ENCODE measurements around the gene CLDN9. TPM values are rescaled to one million over a fixed set of nuclear protein-coding genes. Genes with fewer than 3 reads are reported as not detected.

Gene CLDN9
- total and polyA plus RNA-seq, 2 donors = 0.04 TPM; not detected in 1

DNA sequence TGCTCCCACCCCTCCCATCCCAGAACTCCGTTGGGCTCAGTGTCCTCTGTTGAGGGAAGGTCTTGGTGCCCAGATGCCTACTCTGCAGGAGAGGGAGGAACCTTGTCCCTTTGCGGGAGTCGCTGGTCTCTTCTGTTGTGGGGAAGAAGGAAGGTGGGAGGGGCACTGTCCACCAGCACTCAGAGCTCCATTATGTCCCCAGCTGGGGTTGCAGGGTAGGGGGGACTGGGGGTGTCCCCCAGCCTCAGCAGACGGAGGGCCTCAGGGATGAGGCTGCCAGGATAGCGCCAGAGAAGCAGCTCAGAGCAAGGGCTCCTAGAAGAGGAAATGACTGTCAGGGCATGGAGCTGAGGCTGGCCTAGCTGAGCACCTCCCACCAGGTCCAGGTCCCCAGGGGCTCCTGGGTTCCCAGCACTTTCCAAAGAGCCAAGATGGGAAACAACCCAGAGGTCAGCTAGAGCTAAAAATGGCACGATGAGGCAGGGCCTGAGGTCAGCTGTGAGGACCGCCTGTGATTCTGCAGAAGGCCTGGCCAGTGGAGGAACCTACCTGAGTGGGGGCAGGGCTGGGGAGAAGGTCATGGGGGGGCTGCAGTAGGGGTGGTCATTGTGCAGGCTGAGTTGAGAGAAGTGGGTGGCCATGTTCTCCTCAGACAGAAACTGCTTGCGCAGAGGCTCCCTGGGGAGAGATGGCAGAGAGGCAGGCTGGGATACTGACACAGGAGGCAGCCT is 10.1 kb downstream of the CLDN9 start:
- peak overlapping the region; percentile 50 for H3K4me3 ChIP-seq (ENCODE audit: low read depth, low read length)
- 25% methylated on average over 8 of the region's 8 CpGs for WGBS
- no peaks in the 10 kb centered on the region for H3K36me3 ChIP-seq (ENCODE audit: insufficient read depth)
- no peak for DNase-seq (ENCODE audit: extremely low spot score)
- H3K27ac ChIP-seq (ENCODE audit: low read depth) = peak overlapping the region; percentile 90
- peaks cover 2% of the 10 kb centered on the region for H3K4me1 ChIP-seq (ENCODE audit: insufficient read depth)

DNA sequence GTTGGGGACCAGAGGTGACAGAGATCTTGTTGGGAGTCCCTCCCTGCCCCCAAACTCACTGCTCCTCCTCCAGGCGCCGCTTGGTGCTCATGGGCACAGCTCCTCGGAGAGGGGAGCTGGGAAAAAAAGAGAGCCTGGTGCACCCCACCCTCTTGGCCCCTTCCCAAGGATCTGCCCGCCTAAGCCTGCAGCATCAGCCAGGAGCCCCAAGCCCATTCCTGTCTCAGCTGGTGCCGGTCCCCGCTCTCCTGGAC is 10.6 kb downstream of the CLDN9 start:
- Histone ChIP-seq H3K4me3 (ENCODE audit: low read depth, low read length) (peak overlapping the region; percentile 50), H3K36me3 (ENCODE audit: insufficient read depth) (no peaks in the 10 kb centered on the region), H3K4me1 (ENCODE audit: insufficient read depth) (peaks cover 2% of the 10 kb centered on the region), H3K27ac (ENCODE audit: low read depth) (peak overlapping the region; percentile 90)
- WGBS = 14% methylated on average over 6 of the region's 6 CpGs
- no peak for DNase-seq (ENCODE audit: extremely low spot score)

GRCh38 chr16:3023669-3024478 is 11.2 kb downstream of the CLDN9 start, which contains the start of the genes HCFC1R1 and THOC6:
Gene HCFC1R1, minus strand, starts transcription at chr16:3023942. Its CDS starts 1 bp downstream, at chr16:3023941.
Gene THOC6, plus strand, starts transcription at chr16:3024035. Its CDS starts 292 bp downstream, at chr16:3024327.
- H3K27ac ChIP-seq (ENCODE audit: low read depth) = peak within 1 kb of the TSS; percentile 90
- peak within 1 kb of the TSS; percentile 50 for H3K4me3 ChIP-seq (ENCODE audit: low read depth, low read length)
- DNase-seq (ENCODE audit: extremely low spot score) = peak; percentile 93
- peaks cover 2% of the 10 kb centered on the region for H3K4me1 ChIP-seq (ENCODE audit: insufficient read depth)
- no peaks in the 10 kb centered on the region for H3K36me3 ChIP-seq (ENCODE audit: insufficient read depth)
- WGBS = under 1% methylated on average over 69 of the region's 69 CpGs

DNA sequence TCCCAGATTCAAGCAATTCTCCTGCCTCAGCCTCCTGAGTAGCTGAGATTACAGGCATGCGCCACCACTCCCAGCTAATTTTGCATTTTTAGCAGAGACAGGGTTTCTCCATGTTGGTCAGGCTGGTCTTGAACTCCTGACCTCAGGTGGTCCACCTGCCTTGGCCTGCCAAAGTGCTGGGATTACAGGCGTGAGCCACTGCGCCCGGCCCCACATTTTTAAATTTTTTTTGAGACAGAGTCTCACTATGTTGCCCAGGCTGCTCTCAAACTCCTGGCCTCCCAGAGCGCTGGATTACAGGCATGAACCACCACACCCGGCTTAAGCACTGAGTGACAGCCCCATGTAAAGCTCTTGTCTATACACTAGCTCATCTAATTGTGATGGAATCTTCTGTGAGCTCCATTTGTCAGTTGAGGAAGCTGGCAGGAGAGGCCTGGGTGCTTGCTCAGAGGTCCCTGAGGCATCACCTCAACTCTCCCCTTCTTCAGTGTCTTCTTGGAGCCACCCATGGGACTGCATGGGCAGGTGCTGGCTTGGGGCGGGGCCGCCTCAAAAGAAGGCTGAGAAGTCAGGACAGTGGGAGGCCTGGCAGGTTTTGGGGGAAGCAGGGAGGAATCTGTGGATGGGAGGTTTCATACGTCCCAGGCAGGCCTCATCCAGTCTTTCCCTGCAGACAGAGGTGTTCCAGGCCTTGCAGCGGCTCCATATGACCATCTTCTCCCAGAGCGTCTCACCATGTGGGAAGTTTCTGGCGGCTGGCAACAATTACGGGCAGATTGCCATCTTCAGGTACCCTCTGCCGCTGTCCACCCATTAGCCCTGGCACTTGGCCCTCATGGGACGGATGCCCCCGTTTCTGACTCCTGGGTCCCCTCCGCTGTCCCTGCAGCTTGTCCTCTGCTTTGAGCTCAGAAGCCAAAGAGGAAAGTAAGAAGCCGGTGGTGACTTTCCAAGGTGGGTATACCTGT is 12.6 kb downstream of the CLDN9 start:
- no peak overlapping the region for H3K27ac ChIP-seq (ENCODE audit: low read depth)
- WGBS = 94% methylated on average over 18 of the region's 18 CpGs
- H3K36me3 ChIP-seq (ENCODE audit: insufficient read depth) = no peaks in the 10 kb centered on the region
- H3K4me1 ChIP-seq (ENCODE audit: insufficient read depth) = peaks cover 2% of the 10 kb centered on the region
- H3K4me3 ChIP-seq (ENCODE audit: low read depth, low read length) = no peak overlapping the region
- DNase-seq (ENCODE audit: extremely low spot score) = no peak

DNA sequence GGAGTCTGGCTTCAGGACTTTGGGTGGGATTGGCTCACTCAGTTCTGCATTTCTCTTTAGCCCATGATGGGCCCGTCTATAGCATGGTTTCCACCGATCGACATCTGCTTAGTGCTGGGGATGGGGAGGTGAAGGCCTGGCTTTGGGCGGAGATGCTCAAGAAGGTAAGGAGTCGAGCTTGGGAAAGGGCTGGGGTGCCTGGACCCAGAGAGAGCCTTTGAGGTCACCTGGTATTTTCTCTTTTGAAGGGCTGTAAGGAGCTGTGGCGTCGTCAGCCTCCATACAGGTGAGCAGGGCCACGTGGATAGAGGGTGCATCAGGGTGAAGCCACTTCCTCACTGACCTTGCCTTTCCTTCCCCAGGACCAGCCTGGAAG is 13.3 kb downstream of the CLDN9 start:
- no peak for DNase-seq (ENCODE audit: extremely low spot score)
- peaks cover 2% of the 10 kb centered on the region for H3K4me1 ChIP-seq (ENCODE audit: insufficient read depth)
- no peaks in the 10 kb centered on the region for H3K36me3 ChIP-seq (ENCODE audit: insufficient read depth)
- H3K27ac ChIP-seq (ENCODE audit: low read depth) = no peak overlapping the region
- 95% methylated on average over 8 of the region's 8 CpGs for WGBS
- no peak overlapping the region for H3K4me3 ChIP-seq (ENCODE audit: low read depth, low read length)

- Histone ChIP-seq H3K36me3 (ENCODE audit: insufficient read depth) (no peaks in the 10 kb centered on the region), H3K4me3 (ENCODE audit: low read depth, low read length) (no peak overlapping the region), H3K4me1 (ENCODE audit: insufficient read depth) (peaks cover 2% of the 10 kb centered on the region), H3K27ac (ENCODE audit: low read depth) (no peak overlapping the region)
- no peak for DNase-seq (ENCODE audit: extremely low spot score)
- 93% methylated on average over 24 of the region's 24 CpGs for WGBS
Observed at GRCh38 chr16:3026609-3027488, 14.1 kb downstream of the CLDN9 start.

GRCh38 chr16:3027489-3027795 is 14.7 kb downstream of the CLDN9 start:
- WGBS = 91% methylated on average over 8 of the region's 8 CpGs
- Histone ChIP-seq H3K27ac (ENCODE audit: low read depth) (no peak overlapping the region), H3K4me1 (ENCODE audit: insufficient read depth) (no peaks in the 10 kb centered on the region), H3K4me3 (ENCODE audit: low read depth, low read length) (no peak overlapping the region), H3K36me3 (ENCODE audit: insufficient read depth) (no peaks in the 10 kb centered on the region)
- DNase-seq (ENCODE audit: extremely low spot score) = no peak

GRCh38 chr16:3027983-3028715 is 15.4 kb downstream of the CLDN9 start:
- Histone ChIP-seq H3K27ac (ENCODE audit: low read depth) (no peak overlapping the region), H3K36me3 (ENCODE audit: insufficient read depth) (no peaks in the 10 kb centered on the region), H3K4me3 (ENCODE audit: low read depth, low read length) (no peak overlapping the region), H3K4me1 (ENCODE audit: insufficient read depth) (no peaks in the 10 kb centered on the region)
- WGBS = 13% methylated on average over 58 of the region's 58 CpGs
- DNase-seq (ENCODE audit: extremely low spot score) = no peak

DNA sequence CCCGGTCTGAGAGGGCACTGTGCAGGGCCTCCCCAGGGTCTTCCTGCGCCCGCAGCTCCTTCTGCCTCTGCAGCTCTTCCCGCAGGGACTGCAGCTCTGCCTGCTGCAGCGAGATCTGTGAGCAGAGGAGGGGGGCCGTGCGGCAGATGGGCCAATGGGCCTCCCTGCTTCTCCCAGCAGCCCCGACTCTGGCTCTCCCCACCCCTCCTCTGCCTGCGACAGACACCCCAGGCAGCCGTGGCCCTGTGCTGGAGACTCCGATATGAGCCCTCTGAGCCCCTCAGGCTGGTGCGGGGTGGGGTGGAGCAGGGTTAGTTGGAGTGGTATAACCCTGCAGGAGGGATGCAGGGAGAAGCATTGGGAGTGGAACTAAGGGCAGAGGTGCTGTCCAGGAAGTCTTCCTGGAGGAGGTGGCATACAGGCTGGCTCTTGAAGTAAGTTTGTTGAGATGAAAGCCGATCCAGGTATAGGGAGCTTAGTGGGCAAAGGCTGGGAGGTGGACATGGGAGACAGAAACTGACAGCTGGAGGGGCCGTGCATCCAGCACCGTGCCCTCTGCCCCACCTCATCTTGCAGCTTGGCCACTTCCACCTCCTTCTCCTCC is 16.1 kb downstream of the CLDN9 start:
- no peak overlapping the region for H3K27ac ChIP-seq (ENCODE audit: low read depth)
- WGBS = 25% methylated on average over 15 of the region's 15 CpGs
- no peaks in the 10 kb centered on the region for H3K4me1 ChIP-seq (ENCODE audit: insufficient read depth)

DNA sequence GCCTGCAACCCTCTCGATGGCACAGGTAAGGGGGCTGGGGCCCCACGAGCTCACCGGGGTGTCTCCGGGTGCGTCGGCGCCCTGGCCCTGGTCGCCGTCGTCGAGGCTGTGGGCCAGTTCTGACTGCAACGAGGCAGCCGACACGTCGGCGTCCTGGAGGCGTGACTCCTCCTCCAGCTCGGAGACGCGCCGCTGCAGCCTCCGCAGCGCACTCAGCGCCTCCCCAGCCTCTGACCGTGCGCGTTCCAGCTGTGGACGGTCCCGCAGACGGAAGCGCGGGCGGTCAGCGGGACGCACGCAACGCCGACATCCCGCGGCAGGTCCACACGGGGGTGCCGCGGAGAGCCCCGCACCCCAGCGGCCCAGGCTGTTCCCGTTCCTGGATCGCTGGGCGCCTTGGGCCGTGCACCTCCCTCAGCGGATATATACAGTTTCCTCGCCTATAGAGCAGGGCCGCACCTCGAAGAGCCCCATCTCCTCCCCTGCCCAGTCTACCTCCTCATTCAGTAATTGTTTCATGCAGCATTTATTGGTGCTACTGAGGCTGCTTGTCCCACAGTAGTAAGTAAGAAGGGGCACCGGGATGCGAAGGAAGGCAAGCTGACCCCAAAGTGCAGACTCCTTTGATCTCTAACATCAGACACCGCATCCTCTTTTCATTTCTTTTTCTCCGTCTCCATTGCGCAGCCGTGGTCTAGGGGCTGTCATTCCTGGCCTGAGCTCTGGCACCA is 16.9 kb downstream of the CLDN9 start:
- no peak overlapping the region for H3K27ac ChIP-seq (ENCODE audit: low read depth)
- 10% methylated on average over 59 of the region's 59 CpGs for WGBS
- DNase-seq (ENCODE audit: extremely low spot score) = no peak
- no peaks in the 10 kb centered on the region for H3K4me1 ChIP-seq (ENCODE audit: insufficient read depth)
- no peaks in the 10 kb centered on the region for H3K36me3 ChIP-seq (ENCODE audit: insufficient read depth)
- H3K4me3 ChIP-seq (ENCODE audit: low read depth, low read length) = no peak overlapping the region

More for the DNA sequence above, 16.1 kb downstream of the CLDN9 start:
- H3K36me3 ChIP-seq (ENCODE audit: insufficient read depth) = no peaks in the 10 kb centered on the region
- no peak for DNase-seq (ENCODE audit: extremely low spot score)
- H3K4me3 ChIP-seq (ENCODE audit: low read depth, low read length) = no peak overlapping the region

DNA sequence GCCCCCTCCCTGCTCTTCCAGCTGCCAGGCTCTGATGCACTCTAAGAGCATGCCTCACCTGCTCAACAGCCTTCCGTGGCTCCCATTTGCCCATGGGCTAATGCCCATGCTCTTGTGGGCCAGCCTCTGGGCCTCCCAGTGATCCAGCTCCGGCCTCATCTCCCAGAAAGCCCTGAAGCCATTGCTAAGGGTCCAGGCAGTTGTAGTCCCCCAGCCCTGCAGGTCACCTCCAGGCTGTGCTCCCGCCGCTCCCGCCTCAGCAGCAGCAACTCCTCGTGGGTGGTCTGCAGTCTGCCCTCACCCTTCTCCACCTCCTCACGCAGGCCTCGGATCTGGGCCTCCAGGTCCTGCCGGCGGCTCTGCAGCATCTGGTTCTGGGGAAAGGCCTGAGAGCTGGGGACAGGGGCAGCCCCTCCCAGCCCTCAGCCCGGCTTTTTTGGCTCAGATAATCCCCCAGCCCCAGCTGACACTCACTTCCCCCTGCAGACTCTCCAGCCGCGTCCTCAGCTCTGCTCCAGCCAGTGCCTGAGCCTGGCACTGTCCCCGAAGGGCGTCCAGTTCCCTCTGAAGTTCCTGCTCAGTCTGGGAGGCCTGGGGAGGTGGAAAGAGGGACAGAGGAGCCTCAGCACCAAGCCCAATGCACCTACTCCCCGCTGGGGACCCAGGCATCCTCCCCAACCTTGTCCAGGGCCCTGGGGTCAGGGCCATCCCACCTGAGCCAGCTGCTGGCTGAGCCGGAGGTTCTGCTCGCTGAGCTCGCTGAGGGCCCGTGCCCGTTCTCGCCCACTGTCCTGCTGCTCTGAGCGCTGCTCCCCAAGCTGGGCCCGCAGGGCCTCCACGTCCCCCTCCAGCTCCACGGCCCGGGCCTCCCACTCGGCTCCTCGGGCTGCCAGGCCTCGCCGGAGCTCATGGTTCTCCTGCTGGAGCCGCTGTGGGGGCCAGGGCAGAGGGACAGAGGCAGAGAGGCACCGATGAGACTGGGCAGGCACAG is 17.8 kb downstream of the CLDN9 start:
- Histone ChIP-seq H3K36me3 (ENCODE audit: insufficient read depth) (no peaks in the 10 kb centered on the region), H3K4me3 (ENCODE audit: low read depth, low read length) (no peak overlapping the region), H3K27ac (ENCODE audit: low read depth) (no peak overlapping the region), H3K4me1 (ENCODE audit: insufficient read depth) (no peaks in the 10 kb centered on the region)
- no peak for DNase-seq (ENCODE audit: extremely low spot score)
- WGBS = 75% methylated on average over 33 of the region's 33 CpGs

All from urinary bladder (tissue), 4 donors.